Chondrocyte (in vitro differentiated cells): ENCODE data around the gene GALR1. TPM values are rescaled to one million over a fixed set of nuclear protein-coding genes. Genes with fewer than 3 reads are reported as not detected.

Experiments
- DNase-seq: peaks from one replicate; pipeline ENCODE4 v3.0.0; 2021; ENCODE audit warnings: mixed read lengths, low spot score
- H3K27ac Mint-ChIP-seq: one replicate; pipeline ENCODE4 v1.8.0; 2021; ENCODE audit warnings: mild to moderate bottlenecking, moderate library complexity, mixed read lengths; ENCODE audit not compliant: unreplicated experiment
- H3K27me3 Mint-ChIP-seq: 2 replicates; pipeline ENCODE4 v1.8.0; 2021; ENCODE audit warnings: low read depth, mixed read lengths
- H3K36me3 Mint-ChIP-seq: 2 replicates; pipeline ENCODE4 v1.8.0; 2021; ENCODE audit warnings: low read depth, mixed read lengths
- H3K4me1 Mint-ChIP-seq: 2 replicates; pipeline ENCODE4 v1.8.0; 2021; ENCODE audit warnings: low read depth, mild to moderate bottlenecking, mixed read lengths
- H3K4me3 Mint-ChIP-seq: one replicate; pipeline ENCODE4 v1.8.0; 2021; ENCODE audit warnings: mild to moderate bottlenecking, moderate library complexity, mixed read lengths; ENCODE audit not compliant: unreplicated experiment
- H3K9me3 Mint-ChIP-seq: 2 replicates; pipeline ENCODE4 v1.8.0; 2021; ENCODE audit warnings: low read depth, mixed read lengths
- total RNA-seq: library from RNA; stranded (reverse); gene quantifications from 3 replicates; pipeline ENCODE4 v1.2.1, GENCODE V29; 2021
- TF ChIP-seq, protein P1 (sequence below): fragments of 200-600 bp; sonication (generic); IDR thresholded peaks from 2 replicates; pipeline ENCODE4 v1.5.0; 2021; ENCODE audit warnings: antibody characterized with exemption, mild to moderate bottlenecking, moderate library complexity

Gene GALR1
- total RNA-seq, 1 donor from 2014 or later: not detected

DNA sequence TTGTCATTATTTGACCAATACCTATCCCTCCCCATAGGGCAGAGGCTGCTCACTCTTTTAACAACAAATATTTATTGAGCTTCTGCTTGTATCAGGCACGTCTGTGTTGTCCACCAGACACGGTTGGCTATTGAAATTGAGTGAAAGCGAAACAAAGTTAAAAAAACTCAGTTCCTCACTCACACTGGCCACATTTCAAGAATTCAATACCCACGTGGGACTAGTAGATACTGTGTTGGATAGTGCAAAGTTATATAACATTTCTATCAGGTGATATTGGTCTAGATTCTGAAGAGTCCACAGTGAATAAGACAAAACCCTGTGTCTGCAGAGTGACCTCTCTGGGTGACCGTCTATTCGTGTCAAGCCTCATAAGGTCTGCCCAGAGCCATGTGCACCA, 43.9 kb upstream of the GALR1 start:
- no peaks in the 10 kb centered on the region for H3K9me3 Mint-ChIP-seq
- H3K27ac Mint-ChIP-seq: no peak overlapping the region
- TF ChIP-seq, protein P1, sequence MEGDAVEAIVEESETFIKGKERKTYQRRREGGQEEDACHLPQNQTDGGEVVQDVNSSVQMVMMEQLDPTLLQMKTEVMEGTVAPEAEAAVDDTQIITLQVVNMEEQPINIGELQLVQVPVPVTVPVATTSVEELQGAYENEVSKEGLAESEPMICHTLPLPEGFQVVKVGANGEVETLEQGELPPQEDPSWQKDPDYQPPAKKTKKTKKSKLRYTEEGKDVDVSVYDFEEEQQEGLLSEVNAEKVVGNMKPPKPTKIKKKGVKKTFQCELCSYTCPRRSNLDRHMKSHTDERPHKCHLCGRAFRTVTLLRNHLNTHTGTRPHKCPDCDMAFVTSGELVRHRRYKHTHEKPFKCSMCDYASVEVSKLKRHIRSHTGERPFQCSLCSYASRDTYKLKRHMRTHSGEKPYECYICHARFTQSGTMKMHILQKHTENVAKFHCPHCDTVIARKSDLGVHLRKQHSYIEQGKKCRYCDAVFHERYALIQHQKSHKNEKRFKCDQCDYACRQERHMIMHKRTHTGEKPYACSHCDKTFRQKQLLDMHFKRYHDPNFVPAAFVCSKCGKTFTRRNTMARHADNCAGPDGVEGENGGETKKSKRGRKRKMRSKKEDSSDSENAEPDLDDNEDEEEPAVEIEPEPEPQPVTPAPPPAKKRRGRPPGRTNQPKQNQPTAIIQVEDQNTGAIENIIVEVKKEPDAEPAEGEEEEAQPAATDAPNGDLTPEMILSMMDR: no peak
- no peaks in the 10 kb centered on the region for H3K36me3 Mint-ChIP-seq
- peaks cover 2% of the 10 kb centered on the region for H3K27me3 Mint-ChIP-seq
- peaks cover 37% of the 10 kb centered on the region for H3K4me1 Mint-ChIP-seq
- H3K4me3 Mint-ChIP-seq: no peak overlapping the region
- no peak for DNase-seq

DNA sequence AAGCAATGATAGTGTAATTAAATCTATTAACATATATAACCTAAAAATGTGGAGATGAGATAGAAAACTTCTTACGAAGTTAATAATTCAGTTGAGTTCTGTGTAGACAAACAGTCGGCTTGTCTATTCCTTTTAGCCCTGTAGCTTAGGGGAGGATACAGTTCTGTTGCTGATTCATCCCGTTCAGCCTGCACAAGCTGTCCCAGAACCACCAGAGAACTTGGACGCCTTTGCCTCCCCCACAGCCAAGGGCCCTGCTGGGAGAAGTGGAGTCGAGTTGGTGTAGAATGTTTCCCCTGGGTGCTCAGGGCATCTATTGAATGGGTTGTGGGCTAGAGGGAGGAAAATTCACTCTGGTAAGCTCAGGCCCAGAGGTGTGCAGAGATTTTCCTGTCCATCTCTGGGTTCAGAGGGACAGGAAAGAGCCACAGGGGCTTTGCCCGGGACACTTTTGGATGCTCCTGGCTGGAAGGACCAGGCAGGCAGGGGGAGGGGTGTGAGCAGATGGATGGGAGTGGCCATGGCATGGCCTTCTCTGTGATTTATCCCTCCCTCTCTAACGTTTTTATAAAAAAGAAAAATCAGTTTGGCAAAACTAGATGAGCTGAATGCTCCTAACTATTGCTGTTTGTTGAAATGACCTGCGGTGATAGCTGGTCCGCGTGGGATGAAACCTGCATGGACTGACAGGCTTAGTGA, 42.8 kb upstream of the GALR1 start:
- H3K9me3 Mint-ChIP-seq: no peaks in the 10 kb centered on the region
- no peak overlapping the region for H3K4me3 Mint-ChIP-seq
- TF ChIP-seq, protein P1: no peak
- no peaks in the 10 kb centered on the region for H3K36me3 Mint-ChIP-seq
- H3K27me3 Mint-ChIP-seq: peaks cover 2% of the 10 kb centered on the region
- DNase-seq: no peak
- H3K27ac Mint-ChIP-seq: peak overlapping the region; percentile 87
- H3K4me1 Mint-ChIP-seq: peaks cover 44% of the 10 kb centered on the region

DNA sequence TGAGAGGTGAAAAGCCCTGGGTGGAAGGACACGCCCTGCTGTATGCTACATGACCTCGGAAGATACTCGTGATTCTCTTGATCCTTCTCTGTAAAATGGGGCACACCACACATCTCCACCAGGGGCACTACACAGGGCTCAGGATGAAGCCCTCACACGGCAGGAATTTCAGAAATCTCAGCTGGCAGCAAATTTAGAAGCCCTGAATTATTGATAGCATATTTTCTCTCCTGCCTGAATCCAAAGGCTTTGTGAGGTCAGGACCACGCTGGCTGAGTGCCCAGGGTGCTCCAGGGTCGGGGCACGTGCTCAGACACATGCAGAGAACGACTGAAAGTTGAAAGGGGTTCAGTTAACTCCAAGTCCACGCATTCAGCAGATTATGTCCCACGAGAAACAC, 42.1 kb upstream of the GALR1 start:
- no peaks in the 10 kb centered on the region for H3K36me3 Mint-ChIP-seq
- H3K9me3 Mint-ChIP-seq: no peaks in the 10 kb centered on the region
- H3K4me1 Mint-ChIP-seq: peaks cover 46% of the 10 kb centered on the region
- H3K27me3 Mint-ChIP-seq: peaks cover 2% of the 10 kb centered on the region
- peak overlapping the region; percentile 87 for H3K27ac Mint-ChIP-seq
- no peak overlapping the region for H3K4me3 Mint-ChIP-seq
- no peak for DNase-seq
- TF ChIP-seq, protein P1: peak; percentile 80

DNA sequence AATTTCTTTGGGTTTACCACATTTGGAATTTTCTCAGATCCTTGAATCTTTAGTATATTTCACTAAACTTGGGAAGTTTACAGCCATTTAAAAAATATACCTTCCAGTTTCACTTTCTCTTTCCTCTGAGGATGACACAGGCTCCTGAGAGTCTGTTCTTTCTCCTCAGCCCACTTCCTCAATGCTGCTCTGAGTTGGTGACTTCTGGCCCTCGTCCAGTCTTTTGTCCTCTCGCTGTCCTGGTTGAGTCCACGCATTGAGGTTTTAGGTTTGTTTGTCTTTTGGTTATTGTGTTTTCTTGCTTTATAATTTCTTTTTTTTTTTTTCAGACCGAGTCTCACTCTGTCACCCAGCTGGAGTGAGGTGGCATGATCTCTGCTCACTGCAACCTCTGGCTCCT, 40.7 kb upstream of the GALR1 start:
- H3K36me3 Mint-ChIP-seq: no peaks in the 10 kb centered on the region
- H3K27ac Mint-ChIP-seq: peak overlapping the region; percentile 76
- TF ChIP-seq, protein P1: no peak
- H3K9me3 Mint-ChIP-seq: no peaks in the 10 kb centered on the region
- peaks cover 46% of the 10 kb centered on the region for H3K4me1 Mint-ChIP-seq
- DNase-seq: no peak
- peak overlapping the region; percentile 5 for H3K4me3 Mint-ChIP-seq
- H3K27me3 Mint-ChIP-seq: no peaks in the 10 kb centered on the region

DNA sequence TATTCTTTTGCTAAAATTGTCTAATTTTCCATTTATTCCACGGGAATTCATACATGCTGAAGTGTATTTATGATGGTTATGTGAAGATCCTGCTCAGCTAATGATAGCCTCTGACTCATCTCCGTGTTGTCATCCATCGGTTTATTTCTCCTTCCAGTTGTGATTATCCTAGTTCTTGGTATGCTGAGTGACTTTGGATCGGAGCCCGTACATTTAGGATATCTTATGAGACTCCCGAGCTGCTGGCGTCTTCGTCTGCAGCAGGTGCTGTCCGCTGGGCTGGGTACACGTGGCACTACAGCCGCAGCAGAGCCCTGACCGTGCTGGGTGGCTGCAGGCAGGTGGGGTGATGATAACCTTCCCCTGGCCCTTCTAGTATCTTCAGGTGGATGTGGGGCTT, 40.1 kb upstream of the GALR1 start:
- no peaks in the 10 kb centered on the region for H3K27me3 Mint-ChIP-seq
- H3K4me1 Mint-ChIP-seq: peaks cover 46% of the 10 kb centered on the region
- no peak for DNase-seq
- TF ChIP-seq, protein P1: no peak
- no peak overlapping the region for H3K27ac Mint-ChIP-seq
- no peak overlapping the region for H3K4me3 Mint-ChIP-seq
- H3K36me3 Mint-ChIP-seq: no peaks in the 10 kb centered on the region
- H3K9me3 Mint-ChIP-seq: no peaks in the 10 kb centered on the region
